AG08395 (cell line): Measurements from ENCODE around the gene MNDA.
"Not testable (repeated sequence)": the region's sequence is repeated elsewhere in the genome, so short reads cannot be mapped to it uniquely, and the experiment has no call there.

Source experiments
- DNase-seq: peaks from one replicate; pipeline ENCODE4 v3.0.0; 2012; ENCODE audit warnings: mixed read lengths, low spot score

The MNDA gene

GRCh38 chr1:158839566-158839965 is 8.4 kb downstream of the MNDA start:
- DNase-seq, result no peak

GRCh38 chr1:158840236-158840635 is 9.1 kb downstream of the MNDA start:
- no peak for DNase-seq

DNA sequence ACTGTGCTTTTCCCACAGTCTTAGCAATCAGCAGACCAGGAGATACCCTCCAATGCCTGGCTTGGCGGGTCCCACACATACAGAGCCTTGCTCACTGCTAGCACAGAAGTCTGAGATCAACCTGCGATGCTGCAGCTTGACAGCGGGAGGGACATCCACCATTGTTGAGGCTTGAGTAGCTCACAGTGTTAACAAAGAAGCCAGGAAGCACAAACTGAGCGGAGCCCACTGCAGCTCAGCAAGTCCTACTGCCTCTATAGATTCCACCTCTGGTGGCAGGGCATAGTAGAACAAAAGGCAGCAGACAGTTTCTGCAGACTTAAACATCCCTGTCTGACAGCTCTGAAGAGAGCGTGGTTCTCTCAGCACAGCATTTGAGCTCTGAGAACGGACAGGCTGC is 33.4 kb downstream of the MNDA start:
- no peak for DNase-seq

- DNase-seq, result not testable (repeated sequence)
Measured at GRCh38 chr1:158870438-158870837, 39.3 kb downstream of the MNDA start.

DNA sequence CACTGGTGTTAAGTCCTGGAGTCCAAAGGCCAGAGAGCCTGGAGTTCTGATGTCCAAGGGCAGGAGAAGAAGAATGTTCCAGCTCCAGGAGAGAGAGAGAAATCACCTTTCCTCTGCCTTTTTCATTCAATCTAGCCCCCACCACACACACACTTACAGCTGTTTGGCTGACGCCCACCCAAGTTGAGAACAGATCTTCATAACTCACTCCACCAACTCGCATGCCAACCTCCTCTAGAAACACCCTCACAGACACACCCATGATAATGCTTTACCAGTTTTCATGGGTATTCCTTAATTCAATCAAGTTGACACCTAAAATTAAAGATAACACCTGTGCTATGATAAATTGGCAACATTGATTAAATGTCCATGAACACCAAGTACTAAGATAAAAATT is 42.0 kb downstream of the MNDA start:
- no peak for DNase-seq

GRCh38 chr1:158893654-158894053 is 62.5 kb downstream of the MNDA start:
- DNase-seq, result no peak

DNA sequence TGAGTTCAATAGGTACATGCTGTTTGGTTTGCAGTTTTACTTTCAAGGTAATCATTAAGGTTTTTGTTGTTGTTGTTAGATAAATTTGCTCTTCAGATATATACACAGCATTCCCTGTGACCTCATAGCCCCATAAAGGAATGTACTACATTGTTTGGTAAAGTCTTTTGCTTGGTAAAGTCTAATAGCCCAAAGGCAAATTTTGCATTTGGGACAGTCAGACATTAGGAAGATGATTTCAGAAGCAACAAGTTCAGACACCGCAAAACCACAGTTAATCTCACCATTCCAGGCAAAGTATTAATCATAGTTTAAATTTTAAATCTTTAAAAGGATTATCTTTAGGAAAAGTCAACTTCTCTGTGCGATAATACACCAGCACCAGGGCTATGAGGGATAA is 67.6 kb downstream of the MNDA start:
- no peak for DNase-seq
